H9 (cell line): ENCODE measurements around the gene FBH1. TPM values are rescaled to one million over a fixed set of nuclear protein-coding genes. Genes with fewer than 3 reads are reported as not detected.

Source experiments
- DNase-seq: peaks from one replicate; pipeline ENCODE4 v3.0.0-alpha.2; 2017
- H2AFZ ChIP-seq: one replicate; pipeline ENCODE4 v1.6.1; 2013; ENCODE audit warnings: mild to moderate bottlenecking, low read length, control low read depth, moderate library complexity
- H2AK5ac ChIP-seq: 2 replicates; pipeline ENCODE4 v1.6.1; 2013; ENCODE audit warnings: low read length, control low read depth, mixed read lengths; ENCODE audit not compliant: insufficient read length
- H2BK120ac ChIP-seq: one replicate; pipeline ENCODE4 v1.6.1; 2013; ENCODE audit warnings: low read depth, mild to moderate bottlenecking, low read length, control low read depth, inconsistent platforms; ENCODE audit not compliant: poor library complexity, severe bottlenecking
- H2BK12ac ChIP-seq: 2 replicates; pipeline ENCODE4 v1.6.1; 2013; ENCODE audit warnings: low read length, control low read depth, mixed read lengths, low read depth; ENCODE audit not compliant: insufficient read length
- H2BK15ac ChIP-seq: 2 replicates; pipeline ENCODE4 v1.6.1; 2013; ENCODE audit warnings: low read depth, low read length, control low read depth
- H2BK20ac ChIP-seq: one replicate; pipeline ENCODE4 v1.6.1; 2013; ENCODE audit warnings: low read depth, mild to moderate bottlenecking, low read length, control low read depth, inconsistent platforms; ENCODE audit not compliant: poor library complexity, severe bottlenecking
- H2BK5ac ChIP-seq: 2 replicates; pipeline ENCODE4 v1.6.1; 2013; ENCODE audit warnings: low read length, control low read depth, mixed read lengths; ENCODE audit not compliant: insufficient read length
- H3K14ac ChIP-seq: 2 replicates; pipeline ENCODE4 v1.6.1; 2013; ENCODE audit warnings: low read length, control low read depth; ENCODE audit not compliant: insufficient read depth
- H3K18ac ChIP-seq: 2 replicates; pipeline ENCODE4 v1.6.1; 2013; ENCODE audit warnings: low read depth, mild to moderate bottlenecking, mixed read lengths, low read length, control low read depth; ENCODE audit not compliant: insufficient read length
- H3K23ac ChIP-seq: 2 replicates; pipeline ENCODE4 v1.6.1; 2013; ENCODE audit warnings: low read length, control low read depth, mixed read lengths, low read depth; ENCODE audit not compliant: insufficient read length
- H3K23me2 ChIP-seq: 2 replicates; pipeline ENCODE4 v1.6.1; 2013; ENCODE audit warnings: low read depth, mild to moderate bottlenecking, mixed read lengths, low read length, control low read depth; ENCODE audit not compliant: insufficient read length, poor library complexity, severe bottlenecking
- H3K27ac ChIP-seq: 2 replicates; pipeline ENCODE4 v1.5.1; 2013; ENCODE audit warnings: low read length, control low read depth, mixed read lengths, low read depth; ENCODE audit not compliant: insufficient read length
- H3K27me3 ChIP-seq: 2 replicates; pipeline ENCODE4 v1.6.1; 2013; ENCODE audit warnings: low read length, control low read depth, inconsistent platforms; ENCODE audit not compliant: insufficient read depth
- H3K4ac ChIP-seq: 2 replicates; pipeline ENCODE4 v1.6.1; 2013; ENCODE audit warnings: low read depth, mild to moderate bottlenecking, control low read depth, inconsistent platforms, low read length, moderate library complexity
- H3K4me1 ChIP-seq: 2 replicates; pipeline ENCODE4 v1.6.1; 2013; ENCODE audit warnings: low read length, control low read depth, inconsistent platforms; ENCODE audit not compliant: insufficient read depth
- H3K4me2 ChIP-seq: 2 replicates; pipeline ENCODE4 v1.6.1; 2013; ENCODE audit warnings: low read length, control low read depth, mixed read lengths; ENCODE audit not compliant: insufficient read length, insufficient read depth
- H3K56ac ChIP-seq: 2 replicates; pipeline ENCODE4 v1.6.1; 2013; ENCODE audit warnings: low read depth, mild to moderate bottlenecking, mixed read lengths, low read length, control low read depth; ENCODE audit not compliant: insufficient read length
- H3K79me1 ChIP-seq: 2 replicates; pipeline ENCODE4 v1.6.1; 2013; ENCODE audit warnings: low read depth, mild to moderate bottlenecking, moderate library complexity, low read length, control low read depth, inconsistent platforms; ENCODE audit not compliant: insufficient read depth, poor library complexity, severe bottlenecking
- H3K79me2 ChIP-seq: 2 replicates; pipeline ENCODE4 v1.6.1; 2013; ENCODE audit warnings: low read length, control low read depth, inconsistent platforms; ENCODE audit not compliant: insufficient read depth
- H3K9ac ChIP-seq: 2 replicates; pipeline ENCODE4 v1.6.1; 2013; ENCODE audit warnings: low read length, control low read depth, mixed read lengths; ENCODE audit not compliant: insufficient read length; ENCODE audit errors: extremely low read depth
- H3K9me3 ChIP-seq: one replicate; pipeline ENCODE4 v1.6.1; 2013; ENCODE audit warnings: low read depth, low read length, inconsistent platforms; ENCODE audit not compliant: control insufficient read depth
- H3T11ph ChIP-seq: one replicate; pipeline ENCODE4 v1.6.1; 2013; ENCODE audit warnings: mild to moderate bottlenecking, low read length, control low read depth, inconsistent platforms
- H4K20me1 ChIP-seq: one replicate; pipeline ENCODE4 v1.6.1; 2013; ENCODE audit not compliant: control insufficient read depth, insufficient read length, insufficient read depth
- H4K5ac ChIP-seq: 2 replicates; pipeline ENCODE4 v1.6.1; 2013; ENCODE audit warnings: low read depth, mild to moderate bottlenecking, mixed read lengths, low read length, control low read depth; ENCODE audit not compliant: insufficient read length
- H4K8ac ChIP-seq: replicated peaks from 2 replicates; pipeline ENCODE4 v1.6.1; 2013; ENCODE audit warnings: low read length, control low read depth, mixed read lengths, low read depth; ENCODE audit not compliant: insufficient read length
- H4K91ac ChIP-seq: 2 replicates; pipeline ENCODE4 v1.6.1; 2013; ENCODE audit warnings: low read depth, mild to moderate bottlenecking, moderate library complexity, mixed read lengths, low read length, control low read depth; ENCODE audit not compliant: insufficient read length
- H3K27ac Mint-ChIP-seq, 3 experiments: 2 replicates in 2 of 3; 3 replicates in 1 of 3; pipeline ENCODE4 v1.8.0; 2020 to 2021; ENCODE audit warnings: mixed read lengths in 3 of 3, mild to moderate bottlenecking in 1 of 3, moderate library complexity in 1 of 3
- H3K27me3 Mint-ChIP-seq: 2 replicates; pipeline ENCODE4 v1.8.0; 2021; ENCODE audit warnings: low read depth, mild to moderate bottlenecking, moderate library complexity, mixed read lengths
- H3K36me3 Mint-ChIP-seq, 3 experiments: 2 replicates in 2 of 3; 3 replicates in 1 of 3; pipeline ENCODE4 v1.8.0; 2020 to 2021; ENCODE audit warnings: low read depth in 3 of 3, mixed read lengths in 3 of 3; ENCODE audit not compliant: insufficient read depth in 1 of 3
- H3K4me1 Mint-ChIP-seq, 2 experiments: 2 replicates each; pipeline ENCODE4 v1.8.0; 2020; ENCODE audit warnings: mixed read lengths in 2 of 2
- H3K4me3 Mint-ChIP-seq, 2 experiments: 2 replicates in 1 of 2; 3 replicates in 1 of 2; pipeline ENCODE4 v1.8.0; 2020 to 2021; ENCODE audit warnings: mild to moderate bottlenecking in 2 of 2, mixed read lengths in 2 of 2, moderate library complexity in 1 of 2
- H3K9me3 Mint-ChIP-seq, 2 experiments: 2 replicates in 1 of 2; 3 replicates in 1 of 2; pipeline ENCODE4 v1.8.0; 2020; ENCODE audit warnings: mild to moderate bottlenecking in 2 of 2, mixed read lengths in 2 of 2, moderate library complexity in 1 of 2
- WGBS: extraction: QIAGEN DNeasy Blood & Tissue Kit; methylation state at CpG from one replicate; pipeline ENCODE4 v1.1.7; 2013; ENCODE audit warnings: missing lambda C conversion rate, low lambda C conversion rate, mixed read lengths; ENCODE audit not compliant: insufficient read length; ENCODE audit errors: extremely low coverage; 5-methylcytosine and 5-hydroxymethylcytosine counted together
- total RNA-seq: library from RNA; stranded (reverse); gene quantifications from 2 replicates; pipeline ENCODE4 v1.2.1, GENCODE V29; 2021
- TF ChIP-seq, protein P1 (sequence below): fragments of 200-600 bp; sonication (generic); conservative IDR thresholded peaks from 3 replicates; pipeline ENCODE4 v1.8.0; 2021; ENCODE audit warnings: antibody characterized with exemption, mild to moderate bottlenecking

Gene FBH1
- total RNA-seq, 1 experiment from 2014 or later = 52.2 TPM

DNA sequence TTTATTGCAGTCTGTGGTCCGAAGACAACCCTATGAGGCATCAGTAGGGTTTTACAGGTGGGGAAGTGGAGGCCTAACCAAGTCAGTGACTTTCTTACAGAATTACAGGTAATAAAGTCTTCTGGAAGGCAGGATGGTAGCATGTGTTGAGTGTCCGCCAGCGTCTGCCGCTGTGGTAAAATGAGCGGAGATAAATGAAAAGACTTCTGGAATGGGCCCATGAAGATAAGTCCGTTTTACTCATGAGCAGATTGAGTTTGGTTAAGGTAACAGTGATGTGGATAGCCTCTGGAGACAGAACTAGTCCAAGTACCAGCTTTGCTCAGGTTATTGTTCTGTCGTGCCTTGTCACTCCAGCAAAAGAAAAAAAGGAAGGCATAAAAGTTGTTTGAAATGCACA, 966 bp downstream of the FBH1 start:
- Histone ChIP-seq H3K18ac (no peak overlapping the region), H3K14ac (no peak overlapping the region), H3K27ac (no peak overlapping the region), H3K23me2 (peaks cover 9% of the 10 kb centered on the region), H2BK15ac (no peak overlapping the region), H3K4ac (no peak overlapping the region), H3K4me1 (peaks cover 5% of the 10 kb centered on the region; the same call in 1 of the 2 replicates), H3K4me2 (peak overlapping the region; percentile 75), H3K79me1 (no peaks in the 10 kb centered on the region), H2BK12ac (no peak overlapping the region), H2BK20ac (no peak overlapping the region), H2BK5ac (no peak overlapping the region), H3K56ac (no peak overlapping the region), H3K9me3 (no peaks in the 10 kb centered on the region), H3K27me3 (no peaks in the 10 kb centered on the region), H4K5ac (no peak overlapping the region), H4K20me1 (no peaks in the 10 kb centered on the region), H3T11ph (no peak overlapping the region), H4K91ac (no peak overlapping the region), H3K23ac (no peak overlapping the region), H2AK5ac (no peak overlapping the region), H3K9ac (no peak overlapping the region), H4K8ac (no peak overlapping the region), H2BK120ac (no peak overlapping the region), H3K79me2 (peaks cover 8% of the 10 kb centered on the region; the same call in 1 of the 2 replicates), H2AFZ (no peak overlapping the region)
- no peaks in the 10 kb centered on the region for H3K27me3 Mint-ChIP-seq
- peaks cover 25 to 52% (median 48%) of the 10 kb centered on the region in 3 experiments for H3K36me3 Mint-ChIP-seq
- DNase-seq = no peak
- TF ChIP-seq, protein P1, sequence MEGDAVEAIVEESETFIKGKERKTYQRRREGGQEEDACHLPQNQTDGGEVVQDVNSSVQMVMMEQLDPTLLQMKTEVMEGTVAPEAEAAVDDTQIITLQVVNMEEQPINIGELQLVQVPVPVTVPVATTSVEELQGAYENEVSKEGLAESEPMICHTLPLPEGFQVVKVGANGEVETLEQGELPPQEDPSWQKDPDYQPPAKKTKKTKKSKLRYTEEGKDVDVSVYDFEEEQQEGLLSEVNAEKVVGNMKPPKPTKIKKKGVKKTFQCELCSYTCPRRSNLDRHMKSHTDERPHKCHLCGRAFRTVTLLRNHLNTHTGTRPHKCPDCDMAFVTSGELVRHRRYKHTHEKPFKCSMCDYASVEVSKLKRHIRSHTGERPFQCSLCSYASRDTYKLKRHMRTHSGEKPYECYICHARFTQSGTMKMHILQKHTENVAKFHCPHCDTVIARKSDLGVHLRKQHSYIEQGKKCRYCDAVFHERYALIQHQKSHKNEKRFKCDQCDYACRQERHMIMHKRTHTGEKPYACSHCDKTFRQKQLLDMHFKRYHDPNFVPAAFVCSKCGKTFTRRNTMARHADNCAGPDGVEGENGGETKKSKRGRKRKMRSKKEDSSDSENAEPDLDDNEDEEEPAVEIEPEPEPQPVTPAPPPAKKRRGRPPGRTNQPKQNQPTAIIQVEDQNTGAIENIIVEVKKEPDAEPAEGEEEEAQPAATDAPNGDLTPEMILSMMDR = no peak
- peaks cover 31 to 37% of the 10 kb centered on the region in 2 experiments for H3K4me1 Mint-ChIP-seq
- no CpG with 5 or more reads among the region's 7 CpGs for WGBS
- H3K27ac Mint-ChIP-seq = peak overlapping the region; percentile 55 to 90 (median 88); a peak in 5 of 7 replicates
- peak overlapping the region; percentile 87 to 96 for H3K4me3 Mint-ChIP-seq
- no peaks in the 10 kb centered on the region for H3K9me3 Mint-ChIP-seq
